ENCODE results near the gene PKD2. TPM values are rescaled to one million over a fixed set of nuclear protein-coding genes. Genes with fewer than 3 reads are reported as not detected.

PKD2 gene
- total and polyA plus RNA-seq, 2 of the 13 experiments (the other 11 are each of a cell fraction or from before 2014, with no cell fraction given) = 5.6 to 9.1 TPM

DNA sequence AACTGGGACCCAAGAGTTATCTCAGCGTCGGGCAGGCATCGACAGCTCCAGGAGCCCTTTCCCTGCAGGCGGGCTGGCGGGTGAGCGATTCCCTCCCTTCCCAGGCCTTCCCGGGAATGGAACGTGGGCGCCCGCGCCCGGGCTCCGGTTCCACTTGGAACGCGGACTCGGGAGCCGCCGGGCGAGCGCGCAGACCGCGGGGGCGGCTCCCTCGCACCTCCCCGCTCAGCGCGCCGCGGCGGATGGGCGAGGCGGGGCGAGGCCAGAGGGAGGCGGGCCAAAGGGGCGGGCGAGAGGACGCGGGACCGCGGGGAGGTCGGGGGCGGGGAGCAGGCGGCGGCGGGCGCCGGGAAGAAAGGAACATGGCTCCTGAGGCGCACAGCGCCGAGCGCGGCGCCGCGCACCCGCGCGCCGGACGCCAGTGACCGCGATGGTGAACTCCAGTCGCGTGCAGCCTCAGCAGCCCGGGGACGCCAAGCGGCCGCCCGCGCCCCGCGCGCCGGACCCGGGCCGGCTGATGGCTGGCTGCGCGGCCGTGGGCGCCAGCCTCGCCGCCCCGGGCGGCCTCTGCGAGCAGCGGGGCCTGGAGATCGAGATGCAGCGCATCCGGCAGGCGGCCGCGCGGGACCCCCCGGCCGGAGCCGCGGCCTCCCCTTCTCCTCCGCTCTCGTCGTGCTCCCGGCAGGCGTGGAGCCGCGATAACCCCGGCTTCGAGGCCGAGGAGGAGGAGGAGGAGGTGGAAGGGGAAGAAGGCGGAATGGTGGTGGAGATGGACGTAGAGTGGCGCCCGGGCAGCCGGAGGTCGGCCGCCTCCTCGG, at the start of gene PKD2 (continued):
- TF ChIP-seq, protein P1, sequence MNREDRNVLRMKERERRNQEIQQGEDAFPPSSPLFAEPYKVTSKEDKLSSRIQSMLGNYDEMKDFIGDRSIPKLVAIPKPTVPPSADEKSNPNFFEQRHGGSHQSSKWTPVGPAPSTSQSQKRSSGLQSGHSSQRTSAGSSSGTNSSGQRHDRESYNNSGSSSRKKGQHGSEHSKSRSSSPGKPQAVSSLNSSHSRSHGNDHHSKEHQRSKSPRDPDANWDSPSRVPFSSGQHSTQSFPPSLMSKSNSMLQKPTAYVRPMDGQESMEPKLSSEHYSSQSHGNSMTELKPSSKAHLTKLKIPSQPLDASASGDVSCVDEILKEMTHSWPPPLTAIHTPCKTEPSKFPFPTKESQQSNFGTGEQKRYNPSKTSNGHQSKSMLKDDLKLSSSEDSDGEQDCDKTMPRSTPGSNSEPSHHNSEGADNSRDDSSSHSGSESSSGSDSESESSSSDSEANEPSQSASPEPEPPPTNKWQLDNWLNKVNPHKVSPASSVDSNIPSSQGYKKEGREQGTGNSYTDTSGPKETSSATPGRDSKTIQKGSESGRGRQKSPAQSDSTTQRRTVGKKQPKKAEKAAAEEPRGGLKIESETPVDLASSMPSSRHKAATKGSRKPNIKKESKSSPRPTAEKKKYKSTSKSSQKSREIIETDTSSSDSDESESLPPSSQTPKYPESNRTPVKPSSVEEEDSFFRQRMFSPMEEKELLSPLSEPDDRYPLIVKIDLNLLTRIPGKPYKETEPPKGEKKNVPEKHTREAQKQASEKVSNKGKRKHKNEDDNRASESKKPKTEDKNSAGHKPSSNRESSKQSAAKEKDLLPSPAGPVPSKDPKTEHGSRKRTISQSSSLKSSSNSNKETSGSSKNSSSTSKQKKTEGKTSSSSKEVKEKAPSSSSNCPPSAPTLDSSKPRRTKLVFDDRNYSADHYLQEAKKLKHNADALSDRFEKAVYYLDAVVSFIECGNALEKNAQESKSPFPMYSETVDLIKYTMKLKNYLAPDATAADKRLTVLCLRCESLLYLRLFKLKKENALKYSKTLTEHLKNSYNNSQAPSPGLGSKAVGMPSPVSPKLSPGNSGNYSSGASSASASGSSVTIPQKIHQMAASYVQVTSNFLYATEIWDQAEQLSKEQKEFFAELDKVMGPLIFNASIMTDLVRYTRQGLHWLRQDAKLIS (CRISPR knock-in tag; IDR thresholded peaks at IDR 0.05) = no peak
- TF ChIP-seq ARHGAP35 (CRISPR knock-in tag; IDR thresholded peaks at IDR 0.05; ENCODE audit: borderline replicate concordance) (no peak), ZNF383 (CRISPR knock-in tag; IDR thresholded peaks at IDR 0.05; ENCODE audit: borderline replicate concordance) (no peak), SP4 (CRISPR knock-in tag; IDR thresholded peaks at IDR 0.05) (peak; percentile 67), ZNF800 (CRISPR knock-in tag; IDR thresholded peaks at IDR 0.05) (peak; percentile 92), PAX8 (CRISPR knock-in tag; IDR thresholded peaks at IDR 0.05; ENCODE audit: borderline replicate concordance) (no peak), GABPB1 (CRISPR knock-in tag; IDR thresholded peaks at IDR 0.05) (0 out of 2 replicates have a peak, but pooled peaks have one; percentile 31), NRL (CRISPR knock-in tag; IDR thresholded peaks at IDR 0.05; ENCODE audit: borderline replicate concordance) (0 out of 2 replicates have a peak, but pooled peaks have one; percentile 10), ZBTB1 (CRISPR knock-in tag; IDR thresholded peaks at IDR 0.05; ENCODE audit: borderline replicate concordance) (no peak), REL (CRISPR knock-in tag; conservative IDR thresholded peaks at IDR 0.05) (no peak), ZNF567 (CRISPR knock-in tag; IDR thresholded peaks at IDR 0.05; ENCODE audit: borderline replicate concordance) (no peak), ZNF674 (CRISPR knock-in tag; IDR thresholded peaks at IDR 0.05; ENCODE audit: low read depth) (0 out of 2 replicates have a peak, but pooled peaks have one; percentile 18), AGO2 (optimal IDR thresholded peaks at IDR 0.05; ENCODE audit: low read depth, low read length) (no peak)
- TF ChIP-seq, protein P2, sequence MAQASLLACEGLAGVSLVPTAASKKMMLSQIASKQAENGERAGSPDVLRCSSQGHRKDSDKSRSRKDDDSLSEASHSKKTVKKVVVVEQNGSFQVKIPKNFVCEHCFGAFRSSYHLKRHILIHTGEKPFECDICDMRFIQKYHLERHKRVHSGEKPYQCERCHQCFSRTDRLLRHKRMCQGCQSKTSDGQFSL (CRISPR knock-in tag; IDR thresholded peaks at IDR 0.05) = no peak
- TF ChIP-seq, protein P3, sequence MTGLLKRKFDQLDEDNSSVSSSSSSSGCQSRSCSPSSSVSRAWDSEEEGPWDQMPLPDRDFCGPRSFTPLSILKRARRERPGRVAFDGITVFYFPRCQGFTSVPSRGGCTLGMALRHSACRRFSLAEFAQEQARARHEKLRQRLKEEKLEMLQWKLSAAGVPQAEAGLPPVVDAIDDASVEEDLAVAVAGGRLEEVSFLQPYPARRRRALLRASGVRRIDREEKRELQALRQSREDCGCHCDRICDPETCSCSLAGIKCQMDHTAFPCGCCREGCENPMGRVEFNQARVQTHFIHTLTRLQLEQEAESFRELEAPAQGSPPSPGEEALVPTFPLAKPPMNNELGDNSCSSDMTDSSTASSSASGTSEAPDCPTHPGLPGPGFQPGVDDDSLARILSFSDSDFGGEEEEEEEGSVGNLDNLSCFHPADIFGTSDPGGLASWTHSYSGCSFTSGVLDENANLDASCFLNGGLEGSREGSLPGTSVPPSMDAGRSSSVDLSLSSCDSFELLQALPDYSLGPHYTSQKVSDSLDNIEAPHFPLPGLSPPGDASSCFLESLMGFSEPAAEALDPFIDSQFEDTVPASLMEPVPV (CRISPR knock-in tag; IDR thresholded peaks at IDR 0.05) = no peak
- TF ChIP-seq, protein P4, sequence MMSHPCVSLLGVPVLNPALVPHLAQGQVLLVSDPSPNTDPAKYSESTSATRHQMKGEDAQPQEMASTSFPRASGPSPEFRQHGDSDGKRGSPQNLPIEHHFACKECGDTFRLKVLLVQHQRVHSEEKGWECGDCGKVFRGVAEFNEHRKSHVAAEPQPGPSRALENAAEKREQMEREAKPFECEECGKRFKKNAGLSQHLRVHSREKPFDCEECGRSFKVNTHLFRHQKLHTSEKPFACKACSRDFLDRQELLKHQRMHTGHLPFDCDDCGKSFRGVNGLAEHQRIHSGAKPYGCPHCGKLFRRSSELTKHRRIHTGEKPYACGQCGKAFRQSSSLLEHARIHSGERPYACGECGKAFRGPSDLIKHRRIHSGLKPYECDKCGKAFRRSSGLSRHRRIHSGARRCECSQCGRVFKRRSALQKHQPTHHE (CRISPR knock-in tag; IDR thresholded peaks at IDR 0.05; ENCODE audit: borderline replicate concordance) = no peak
- TF ChIP-seq, protein P5, sequence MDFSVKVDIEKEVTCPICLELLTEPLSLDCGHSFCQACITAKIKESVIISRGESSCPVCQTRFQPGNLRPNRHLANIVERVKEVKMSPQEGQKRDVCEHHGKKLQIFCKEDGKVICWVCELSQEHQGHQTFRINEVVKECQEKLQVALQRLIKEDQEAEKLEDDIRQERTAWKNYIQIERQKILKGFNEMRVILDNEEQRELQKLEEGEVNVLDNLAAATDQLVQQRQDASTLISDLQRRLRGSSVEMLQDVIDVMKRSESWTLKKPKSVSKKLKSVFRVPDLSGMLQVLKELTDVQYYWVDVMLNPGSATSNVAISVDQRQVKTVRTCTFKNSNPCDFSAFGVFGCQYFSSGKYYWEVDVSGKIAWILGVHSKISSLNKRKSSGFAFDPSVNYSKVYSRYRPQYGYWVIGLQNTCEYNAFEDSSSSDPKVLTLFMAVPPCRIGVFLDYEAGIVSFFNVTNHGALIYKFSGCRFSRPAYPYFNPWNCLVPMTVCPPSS (IDR thresholded peaks at IDR 0.05) = no peak

Measured in HepG2 (cell line).